A549 treated with Mapracorat at 1 μM for 4 hours (cell line): ENCODE results near the gene C10orf53. TPM values are rescaled to one million over a fixed set of nuclear protein-coding genes. Genes with fewer than 3 reads are reported as not detected.

Source experiments
- total RNA-seq: library from RNA; stranded (reverse); fragments of 200-300 nt; extraction: Qiagen RNA extraction; gene quantifications from 5 replicates; pipeline ENCODE4 v1.2.3, GENCODE V29; 2022

C10orf53 gene
- not detected in 5 replicates for total RNA-seq

GRCh38 chr10:49679480-49679893 lies at the start of gene C10orf53:
Gene C10orf53 (plus strand): TSS chr10:49679651. CDS start chr10:49679698, 47 bp downstream.

Other genes starting within 250 kb of the C10orf53 start
- 6.7 to 7.5 TPM (median 7.2 TPM) in 5 replicates for gene ERCC6, start 140.5 kb upstream of the C10orf53 start, total RNA-seq
- not detected in 5 replicates for gene SLC18A3, start 69.3 kb upstream of the C10orf53 start, total RNA-seq
- not detected in 5 replicates for gene CHAT, start 65.6 kb upstream of the C10orf53 start, total RNA-seq
- 0.16 to 0.46 TPM (median 0.25 TPM) in 5 replicates for gene OGDHL, start 82.7 kb downstream of the C10orf53 start, total RNA-seq